M059J (cell line): Measurements from ENCODE around the gene OR2V1. TPM values are rescaled to one million over a fixed set of nuclear protein-coding genes. Genes with fewer than 3 reads are reported as not detected.
"Not testable (repeated sequence)": the region's sequence is repeated elsewhere in the genome, so short reads cannot be mapped to it uniquely, and the experiment has no call there.

Experiments
- DNase-seq: peaks from one replicate; pipeline ENCODE4 v3.0.0-alpha.2; 2012; ENCODE audit warnings: low read depth
- total RNA-seq: library from RNA; depleted of rRNA; stranded (reverse); fragments of >200 nt; shearing (Covaris generic); gene quantifications from 2 replicates; pipeline ENCODE4 v1.2.3, GENCODE V29; 2014

OR2V1 gene
- total RNA-seq, 1 experiment from 2014 or later: not detected

DNA sequence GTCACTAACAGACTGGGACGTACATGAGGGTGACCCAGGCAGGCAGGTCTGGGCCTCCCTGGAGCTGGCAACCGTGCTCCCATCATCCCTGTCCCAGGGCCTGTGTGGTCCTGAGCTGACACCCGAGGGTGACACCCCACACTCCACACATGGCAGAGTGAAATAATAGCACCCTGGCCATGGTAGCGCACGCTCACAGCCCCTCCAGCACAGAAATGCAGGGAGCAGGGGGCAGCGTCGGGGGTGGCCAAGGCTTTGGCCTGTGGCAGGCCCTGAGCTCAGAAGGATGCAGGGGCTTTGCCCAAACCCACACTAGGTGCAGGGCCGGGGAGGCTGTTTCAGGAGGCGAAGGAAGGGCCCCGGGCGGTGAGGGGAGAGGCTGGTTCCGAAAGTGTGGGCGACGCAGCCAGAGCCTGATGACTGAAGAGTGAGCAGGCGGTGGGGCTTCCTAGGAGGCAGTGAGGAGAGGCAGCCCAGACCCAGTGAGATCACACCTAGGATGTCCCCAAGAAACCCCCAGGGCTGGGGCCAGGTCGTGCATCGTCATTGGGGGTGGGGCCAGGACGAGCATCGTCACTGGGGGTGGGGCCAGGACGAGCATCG, 29.3 kb upstream of the OR2V1 start:
- DNase-seq: peak; percentile 60

DNA sequence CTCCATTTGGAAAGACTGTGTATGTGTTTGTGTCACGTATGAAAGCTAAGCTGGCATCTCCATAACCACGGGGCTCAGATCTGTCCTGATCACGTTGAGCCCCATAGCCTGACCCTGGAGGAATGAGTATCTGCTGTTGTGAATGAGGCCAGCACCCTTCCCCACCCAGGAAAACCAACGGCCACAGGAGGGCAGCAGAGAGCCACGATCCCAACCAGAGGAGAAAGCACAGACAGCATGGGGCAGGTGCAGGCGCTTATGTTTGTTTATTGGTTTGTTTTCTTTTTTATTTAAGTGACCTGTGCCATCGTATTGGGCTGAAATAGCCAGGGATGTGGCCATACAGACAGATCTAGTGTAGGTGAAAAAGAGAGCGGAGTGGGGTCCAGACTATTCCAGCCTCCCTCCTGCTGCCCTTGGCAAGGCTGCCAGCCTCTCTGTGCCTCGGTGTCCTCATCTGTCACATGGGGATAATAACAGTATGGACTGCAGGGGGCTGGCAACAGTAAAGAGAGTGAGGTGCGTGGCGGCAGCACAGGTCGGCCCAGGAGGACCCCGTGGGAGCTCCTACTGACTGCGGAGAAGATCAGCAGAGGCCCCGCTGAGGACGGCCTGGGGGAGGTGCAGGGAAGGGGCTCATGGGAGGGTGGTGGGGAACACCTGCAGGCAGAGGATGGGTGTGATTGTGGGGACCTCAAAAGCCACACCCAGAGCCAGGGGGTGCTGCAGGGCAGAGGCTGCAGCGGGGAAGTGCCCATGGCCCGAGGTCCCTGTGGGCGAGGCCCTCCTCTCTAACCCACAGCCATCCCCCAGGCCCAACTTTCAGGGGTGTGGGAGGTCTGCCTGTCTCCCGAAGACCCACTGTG, 28.6 kb upstream of the OR2V1 start:
- peak; percentile 79 for DNase-seq

- no peak for DNase-seq
Measured at GRCh38 chr5:181158869-181159268, 27.9 kb upstream of the OR2V1 start.

GRCh38 chr5:181156758-181157157, 25.8 kb upstream of the OR2V1 start:
- DNase-seq: no peak

DNA sequence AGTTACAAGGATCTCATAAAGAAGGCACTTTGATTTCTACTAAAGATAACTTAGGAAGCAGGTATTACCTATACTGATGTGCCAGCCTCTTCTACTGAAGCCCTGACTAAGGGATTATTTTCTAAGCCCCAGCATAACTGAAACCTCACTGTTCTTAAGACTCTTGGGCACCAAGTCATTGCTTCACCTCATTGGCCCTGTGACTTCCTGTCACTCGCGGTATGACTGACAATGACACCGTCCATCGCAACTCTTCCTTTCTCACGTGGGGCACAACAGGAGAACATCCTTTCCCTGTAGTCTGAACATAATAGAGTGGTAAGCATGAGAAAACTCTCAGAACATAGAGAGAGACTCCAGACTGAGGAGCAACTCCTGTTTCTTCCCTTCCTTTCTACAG, 22.8 kb upstream of the OR2V1 start:
- DNase-seq: no peak

DNA sequence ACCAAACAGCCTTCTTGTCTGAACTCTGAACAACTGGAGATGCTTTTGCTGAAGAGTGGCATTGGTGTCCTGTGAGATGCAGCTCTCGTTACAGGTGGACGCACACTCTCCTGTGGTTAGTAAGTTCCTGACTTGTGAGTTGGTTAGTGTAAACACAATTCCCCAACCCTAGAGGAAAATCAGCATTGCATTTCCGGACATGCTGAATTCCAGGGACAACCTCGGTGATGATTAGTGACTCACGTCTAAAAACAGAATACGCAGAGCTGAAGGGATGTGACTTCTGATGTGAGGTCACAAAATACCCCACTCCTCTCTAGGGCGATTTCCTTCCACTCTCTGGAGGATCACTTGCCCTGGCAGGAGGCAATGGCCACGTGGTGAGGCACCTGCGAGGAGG, 21.4 kb upstream of the OR2V1 start:
- peak; percentile 94 for DNase-seq

DNA sequence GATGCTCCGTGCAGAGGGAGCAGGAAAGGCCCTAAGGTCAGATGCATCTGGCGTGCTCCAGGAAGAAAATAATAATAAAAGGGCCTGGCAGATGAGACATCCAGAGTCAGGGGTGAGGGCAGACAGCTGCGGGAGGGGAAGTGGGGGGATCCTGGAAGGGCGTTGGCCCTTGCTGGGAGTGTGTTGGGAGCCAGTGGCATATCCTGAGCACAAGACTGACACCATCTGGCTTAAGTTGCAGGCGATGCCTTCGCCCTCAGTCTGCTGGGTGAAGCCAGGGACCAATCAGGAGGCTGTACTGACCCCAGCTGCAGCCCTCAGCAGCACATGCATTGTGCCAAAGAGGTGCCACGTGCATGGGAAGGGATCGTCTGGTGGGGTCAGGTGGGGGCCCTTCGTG, 20.2 kb upstream of the OR2V1 start:
- no peak for DNase-seq

GRCh38 chr5:181149806-181150733, 19.1 kb upstream of the OR2V1 start:
- DNase-seq: no peak

DNA sequence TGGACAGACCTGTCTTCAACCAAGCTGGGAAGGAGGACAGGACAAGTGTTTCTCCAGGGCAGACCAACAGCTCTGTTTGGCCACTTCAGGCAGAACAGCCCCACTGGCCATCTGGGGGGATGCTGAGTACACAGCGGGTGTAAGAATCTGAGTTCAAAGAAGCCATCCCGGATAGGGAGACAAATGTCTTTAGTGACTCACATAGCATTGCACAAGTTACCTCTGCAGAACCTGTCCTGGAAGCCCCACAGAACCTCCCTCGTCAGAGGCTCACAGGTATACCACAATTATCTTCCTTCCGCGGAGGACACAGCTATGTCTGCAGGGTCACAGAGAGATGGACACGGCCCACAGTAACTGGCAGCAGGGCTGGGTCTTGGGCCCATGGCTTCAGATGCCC, 18.4 kb upstream of the OR2V1 start:
- DNase-seq: no peak

DNA sequence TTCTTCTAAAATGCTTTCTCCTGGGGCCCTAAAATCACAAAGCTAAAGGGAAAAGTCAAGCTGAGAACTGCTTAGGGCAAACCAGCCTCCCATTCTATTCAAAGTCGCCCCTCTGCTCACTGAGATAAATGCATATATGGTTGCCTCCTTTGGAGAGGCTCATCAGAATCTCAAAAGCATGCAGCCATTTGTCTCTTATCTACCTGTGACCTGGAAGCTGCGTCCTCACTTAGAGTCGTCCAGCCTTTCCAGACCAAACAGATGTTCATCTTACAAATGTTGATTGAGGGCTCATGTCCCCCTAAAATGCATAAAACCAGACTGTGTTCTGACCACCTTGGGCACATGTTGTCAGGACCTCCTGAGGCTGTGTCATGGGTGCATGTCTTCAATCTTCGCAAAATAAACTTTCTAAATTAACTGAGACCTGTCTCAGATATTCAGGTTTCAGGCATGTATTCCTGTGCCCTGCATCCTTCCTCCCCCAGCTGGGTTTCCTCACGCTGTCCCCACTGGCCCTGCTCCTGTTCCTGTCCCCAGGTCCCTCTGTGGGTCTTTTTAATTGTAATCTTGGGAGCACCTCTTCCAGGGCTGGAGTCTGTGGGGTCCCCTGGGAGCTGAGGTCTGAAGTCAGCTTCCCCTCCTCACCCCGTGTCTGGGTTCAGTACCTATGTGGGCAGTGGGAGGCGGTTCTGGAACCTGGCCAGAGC, 16.1 kb upstream of the OR2V1 start, which contains the start of gene OR2V2:
OR2V2 (plus strand) TSS at position 660 of the 710 bp plus-strand sequence. CDS start 7,357 bp downstream, outside the sequence.
- DNase-seq: not testable (repeated sequence)

DNA sequence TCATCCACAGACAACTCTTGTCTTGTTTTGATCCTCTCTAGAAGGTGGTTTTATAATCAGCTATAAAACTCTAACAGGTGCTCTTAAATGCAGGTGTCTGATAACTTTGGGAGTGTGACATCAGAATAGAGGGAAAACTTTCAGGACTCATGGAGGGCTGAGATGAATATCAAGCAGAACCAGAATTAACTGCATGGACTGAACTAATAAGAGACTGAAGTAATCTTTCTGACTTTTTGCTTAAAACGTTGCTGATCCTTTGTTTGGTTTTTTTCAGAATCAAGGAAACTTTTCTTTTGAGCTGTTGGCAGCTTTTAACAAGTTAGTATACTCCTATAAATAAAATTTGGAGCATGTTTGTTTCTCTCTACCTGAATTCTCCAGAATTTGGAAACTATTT, 14.2 kb upstream of the OR2V1 start:
- DNase-seq: no peak

DNA sequence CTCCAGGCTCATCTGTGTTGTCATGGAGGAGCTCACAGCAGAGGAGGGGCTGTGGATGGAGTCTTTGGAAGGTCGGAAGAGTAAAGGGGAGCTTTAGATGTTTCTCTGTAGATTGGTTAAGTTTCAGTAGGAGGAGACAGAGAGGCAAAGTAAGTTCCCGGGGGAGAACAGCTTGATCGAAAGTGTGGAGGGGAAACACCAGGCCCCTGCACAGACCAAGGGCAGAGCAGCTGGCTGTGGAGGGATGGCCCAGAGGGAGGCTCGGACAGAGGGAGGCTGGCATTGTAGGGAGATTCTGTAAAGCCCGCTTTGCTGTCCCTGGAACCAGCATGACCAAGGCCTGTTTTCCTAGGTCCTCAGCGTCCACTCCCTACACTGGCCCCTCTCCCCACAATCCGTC, 11.1 kb upstream of the OR2V1 start:
- no peak for DNase-seq

GRCh38 chr5:181140766-181141165, 9.8 kb upstream of the OR2V1 start:
- DNase-seq: no peak

GRCh38 chr5:181138258-181138657, 7.3 kb upstream of the OR2V1 start:
- DNase-seq: peak; percentile 49

- no peak for DNase-seq
Measured at GRCh38 chr5:181136361-181136955, 5.5 kb upstream of the OR2V1 start.

DNA sequence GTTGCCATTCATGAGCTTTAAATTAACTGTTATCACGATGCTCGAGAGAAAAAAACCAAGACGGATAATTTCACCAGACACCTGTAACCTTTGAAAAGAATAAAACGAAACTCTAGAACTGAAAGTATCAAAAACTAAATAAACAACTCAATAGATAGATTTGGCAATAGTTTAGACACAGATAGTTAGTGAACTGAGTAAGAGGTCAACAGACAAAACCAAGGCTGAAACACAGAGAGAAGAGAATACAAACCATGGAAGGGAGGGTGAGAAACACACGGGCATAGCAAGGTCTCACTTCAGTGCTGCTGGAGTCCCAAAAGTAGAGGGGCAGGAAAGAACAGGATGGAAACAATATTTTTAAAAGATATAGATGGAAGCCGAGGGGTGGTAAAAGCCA, 3.3 kb upstream of the OR2V1 start:
- DNase-seq: no peak

- DNase-seq: peak; percentile 81
Measured at GRCh38 chr5:181133610-181134231, 2.8 kb upstream of the OR2V1 start.

DNA sequence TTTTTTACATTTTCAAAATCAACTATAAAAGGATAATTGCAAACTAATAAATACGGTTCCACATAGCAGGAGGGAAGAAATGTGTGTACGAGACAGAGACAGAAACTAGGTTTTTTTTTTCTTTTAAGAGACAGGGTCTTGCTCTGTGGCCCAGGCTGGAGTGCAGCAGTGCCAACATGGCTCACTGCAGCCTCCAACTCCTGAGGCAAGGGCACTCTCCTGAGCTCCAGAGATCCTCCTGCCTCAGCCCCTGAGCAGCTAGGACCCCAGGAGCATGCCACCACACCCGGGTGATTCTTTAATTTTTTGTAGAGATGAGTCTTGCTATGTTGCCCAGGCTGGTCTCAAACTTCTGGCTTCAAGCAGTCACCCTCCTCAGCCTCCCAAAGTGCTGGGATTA, 2.1 kb upstream of the OR2V1 start:
- DNase-seq: no peak

GRCh38 chr5:181131514-181131913, 545 bp upstream of the OR2V1 start:
- DNase-seq: no peak

- not testable (repeated sequence) for DNase-seq
Measured at GRCh38 chr5:181130081-181130480, 888 bp downstream of the OR2V1 start.

- no peak for DNase-seq
Measured at GRCh38 chr5:181129601-181130000, 1.4 kb downstream of the OR2V1 start.
